Neural crest cell (in vitro differentiated cells): ENCODE data around the gene TMC3. TPM values are rescaled to one million over a fixed set of nuclear protein-coding genes. Genes with fewer than 3 reads are reported as not detected.

ENCODE experiments used
- DNase-seq: peaks from one replicate; pipeline ENCODE4 v3.0.0; 2021; ENCODE audit warnings: low read depth, mixed read lengths, low spot score
- H3K27ac Mint-ChIP-seq: one replicate; pipeline ENCODE4 v1.8.0; 2021; ENCODE audit warnings: mild to moderate bottlenecking, mixed read lengths; ENCODE audit not compliant: unreplicated experiment
- H3K27me3 Mint-ChIP-seq: 2 replicates; pipeline ENCODE4 v1.8.0; 2021; ENCODE audit warnings: low read depth, mild to moderate bottlenecking, mixed read lengths
- H3K36me3 Mint-ChIP-seq: 2 replicates; pipeline ENCODE4 v1.8.0; 2021; ENCODE audit warnings: low read depth, mild to moderate bottlenecking, mixed read lengths
- H3K4me1 Mint-ChIP-seq: 2 replicates; pipeline ENCODE4 v1.8.0; 2021; ENCODE audit warnings: mixed read lengths
- H3K4me3 Mint-ChIP-seq: one replicate; pipeline ENCODE4 v1.8.0; 2021; ENCODE audit warnings: mild to moderate bottlenecking, mixed read lengths
- H3K9me3 Mint-ChIP-seq: 2 replicates; pipeline ENCODE4 v1.8.0; 2021; ENCODE audit warnings: mixed read lengths
- total RNA-seq: library from RNA; stranded (reverse); gene quantifications from 2 replicates; pipeline ENCODE4 v1.2.1, GENCODE V29; 2021
- TF ChIP-seq, protein P1 (sequence below): fragments of 200-600 bp; sonication (generic); conservative IDR thresholded peaks from 2 replicates; pipeline ENCODE4 v1.5.0; 2021; ENCODE audit warnings: antibody characterized with exemption, mild to moderate bottlenecking

The TMC3 gene
- total RNA-seq, 1 donor from 2014 or later: not detected

DNA sequence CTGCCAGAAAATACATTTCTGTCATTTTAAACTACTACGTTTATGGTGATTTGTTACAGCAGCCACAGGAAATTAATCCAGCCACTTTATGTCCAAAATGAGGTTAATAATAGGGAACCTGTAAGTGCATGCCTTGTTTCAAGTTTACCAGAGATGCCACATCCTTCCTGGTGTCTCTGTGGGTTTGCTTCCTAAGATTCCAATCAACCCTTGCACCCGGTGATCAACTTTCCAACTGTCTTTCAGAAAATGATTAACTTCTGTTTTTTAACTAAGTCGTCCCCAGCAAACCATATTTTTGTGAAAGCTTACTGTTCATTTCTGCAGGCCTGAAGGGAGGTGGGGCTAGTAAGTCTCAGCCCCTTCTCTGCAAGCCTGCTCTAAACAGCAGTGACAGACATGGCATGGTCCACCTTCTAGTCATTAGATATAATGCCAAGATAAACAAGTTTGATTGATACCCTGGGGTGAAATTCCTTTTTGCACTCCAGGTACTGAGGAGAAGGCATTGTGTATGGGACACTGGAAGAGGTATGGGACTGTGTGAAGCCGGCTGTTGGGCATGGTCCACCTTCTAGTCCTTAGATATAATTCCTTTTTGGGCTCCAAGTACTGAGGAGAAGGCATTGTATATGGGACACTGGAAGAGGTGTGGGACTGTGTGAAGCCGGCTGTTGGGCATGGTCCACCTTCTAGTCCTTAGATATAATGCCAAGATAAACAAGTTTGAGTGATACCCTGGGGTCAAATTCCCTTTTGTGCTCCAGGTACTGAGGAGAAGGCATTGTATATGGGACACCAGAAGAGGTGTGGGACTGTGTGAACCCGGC, 11.1 kb upstream of the TMC3 start:
- peaks cover 7% of the 10 kb centered on the region for H3K9me3 Mint-ChIP-seq
- no peak overlapping the region for H3K4me3 Mint-ChIP-seq
- no peaks in the 10 kb centered on the region for H3K4me1 Mint-ChIP-seq
- no peaks in the 10 kb centered on the region for H3K36me3 Mint-ChIP-seq
- TF ChIP-seq, protein P1, sequence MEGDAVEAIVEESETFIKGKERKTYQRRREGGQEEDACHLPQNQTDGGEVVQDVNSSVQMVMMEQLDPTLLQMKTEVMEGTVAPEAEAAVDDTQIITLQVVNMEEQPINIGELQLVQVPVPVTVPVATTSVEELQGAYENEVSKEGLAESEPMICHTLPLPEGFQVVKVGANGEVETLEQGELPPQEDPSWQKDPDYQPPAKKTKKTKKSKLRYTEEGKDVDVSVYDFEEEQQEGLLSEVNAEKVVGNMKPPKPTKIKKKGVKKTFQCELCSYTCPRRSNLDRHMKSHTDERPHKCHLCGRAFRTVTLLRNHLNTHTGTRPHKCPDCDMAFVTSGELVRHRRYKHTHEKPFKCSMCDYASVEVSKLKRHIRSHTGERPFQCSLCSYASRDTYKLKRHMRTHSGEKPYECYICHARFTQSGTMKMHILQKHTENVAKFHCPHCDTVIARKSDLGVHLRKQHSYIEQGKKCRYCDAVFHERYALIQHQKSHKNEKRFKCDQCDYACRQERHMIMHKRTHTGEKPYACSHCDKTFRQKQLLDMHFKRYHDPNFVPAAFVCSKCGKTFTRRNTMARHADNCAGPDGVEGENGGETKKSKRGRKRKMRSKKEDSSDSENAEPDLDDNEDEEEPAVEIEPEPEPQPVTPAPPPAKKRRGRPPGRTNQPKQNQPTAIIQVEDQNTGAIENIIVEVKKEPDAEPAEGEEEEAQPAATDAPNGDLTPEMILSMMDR: no peak
- no peak for DNase-seq
- H3K27ac Mint-ChIP-seq: no peak overlapping the region
- peaks cover 4% of the 10 kb centered on the region for H3K27me3 Mint-ChIP-seq

DNA sequence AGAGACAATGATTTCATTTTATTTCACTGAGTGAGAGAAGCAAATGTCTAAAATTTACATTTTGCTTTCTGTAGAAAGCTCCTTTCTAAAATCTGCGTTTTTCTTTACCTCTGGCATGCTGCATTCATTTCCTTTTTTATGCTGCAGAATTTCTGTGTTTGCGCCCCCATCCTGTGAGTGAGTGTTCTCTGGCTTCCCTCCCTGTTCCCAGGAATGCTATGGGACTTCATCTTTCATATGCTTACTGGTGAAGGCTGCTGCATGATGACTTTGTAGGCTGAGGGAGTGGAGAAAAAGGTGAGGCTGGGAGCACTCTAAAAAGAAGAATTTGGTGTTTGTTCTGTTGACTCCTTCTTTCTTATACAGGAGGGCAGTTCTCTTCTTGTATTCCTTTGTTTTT, 7.7 kb upstream of the TMC3 start:
- Mint-ChIP-seq H3K27ac (no peak overlapping the region), H3K36me3 (no peaks in the 10 kb centered on the region), H3K27me3 (peaks cover 7% of the 10 kb centered on the region), H3K4me1 (no peaks in the 10 kb centered on the region), H3K4me3 (no peak overlapping the region), H3K9me3 (peaks cover 7% of the 10 kb centered on the region)
- no peak for DNase-seq
- TF ChIP-seq, protein P1: no peak

DNA sequence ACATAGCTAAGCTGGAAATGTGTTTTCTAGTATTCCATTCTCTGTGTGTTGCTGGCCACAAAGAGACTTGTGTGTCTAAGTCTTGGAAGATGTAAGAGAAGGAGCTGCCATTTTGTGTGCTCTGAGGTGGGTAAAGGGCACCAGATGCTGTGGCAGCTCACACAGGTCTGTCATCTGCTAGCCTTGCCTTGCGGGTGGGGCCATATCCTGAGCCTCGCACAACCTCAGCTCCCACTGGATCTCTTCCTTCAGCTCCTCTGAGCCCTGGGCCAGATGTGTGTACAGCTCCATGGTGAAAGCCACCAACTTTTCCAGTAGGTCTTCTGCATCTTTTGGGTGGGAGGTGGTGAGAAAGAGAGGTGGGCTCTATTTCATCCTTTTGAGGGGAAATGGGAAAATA, 6.7 kb upstream of the TMC3 start:
- peaks cover 7% of the 10 kb centered on the region for H3K9me3 Mint-ChIP-seq
- TF ChIP-seq, protein P1: no peak
- H3K27ac Mint-ChIP-seq: no peak overlapping the region
- H3K27me3 Mint-ChIP-seq: peaks cover 7% of the 10 kb centered on the region
- H3K36me3 Mint-ChIP-seq: no peaks in the 10 kb centered on the region
- no peaks in the 10 kb centered on the region for H3K4me1 Mint-ChIP-seq
- DNase-seq: no peak
- no peak overlapping the region for H3K4me3 Mint-ChIP-seq

DNA sequence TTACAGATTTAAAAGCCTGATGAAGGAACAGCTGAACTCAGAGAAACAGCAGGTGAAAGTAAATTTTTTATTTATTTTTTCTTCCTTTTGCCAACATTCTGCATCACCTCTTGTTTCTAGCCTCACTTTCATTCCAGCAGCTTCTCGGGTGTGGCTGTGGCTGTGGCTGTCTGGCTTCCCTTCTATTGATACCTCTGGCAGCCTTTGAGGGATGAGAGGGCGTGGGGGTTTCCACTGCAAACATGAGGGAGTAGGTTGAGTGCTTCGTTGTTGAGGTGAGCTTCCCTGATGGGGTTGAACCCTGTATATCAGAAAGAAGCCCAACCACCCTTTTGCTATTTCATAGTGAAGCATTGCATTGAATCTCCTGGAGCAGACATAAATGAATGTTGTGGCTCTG, 6.2 kb upstream of the TMC3 start:
- TF ChIP-seq, protein P1: no peak
- Mint-ChIP-seq H3K9me3 (peaks cover 7% of the 10 kb centered on the region), H3K27ac (no peak overlapping the region), H3K4me1 (no peaks in the 10 kb centered on the region), H3K36me3 (no peaks in the 10 kb centered on the region), H3K27me3 (peaks cover 7% of the 10 kb centered on the region), H3K4me3 (no peak overlapping the region)
- DNase-seq: no peak

DNA sequence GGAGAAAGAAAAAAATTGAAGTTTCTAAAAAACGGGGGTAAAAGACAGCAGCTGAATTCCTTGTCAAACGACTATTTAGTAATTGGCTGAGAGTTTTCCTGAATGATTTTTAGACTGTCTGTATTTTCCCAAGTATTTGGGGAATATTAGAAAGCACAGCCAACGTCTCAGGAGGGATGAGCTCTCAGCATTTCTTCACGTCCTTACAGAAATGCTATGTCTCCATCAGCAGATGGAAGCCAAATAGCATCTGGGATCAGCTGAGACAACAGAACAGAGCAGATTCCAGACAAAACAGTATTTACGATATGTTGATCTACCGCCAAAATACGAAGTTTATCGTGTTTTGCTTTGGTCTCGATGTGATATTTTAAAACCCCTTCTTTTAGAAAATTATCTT, 5.3 kb upstream of the TMC3 start:
- Mint-ChIP-seq H3K4me1 (no peaks in the 10 kb centered on the region), H3K27ac (no peak overlapping the region), H3K4me3 (no peak overlapping the region), H3K9me3 (peaks cover under 1% of the 10 kb centered on the region), H3K36me3 (no peaks in the 10 kb centered on the region), H3K27me3 (peaks cover 7% of the 10 kb centered on the region)
- DNase-seq: no peak
- TF ChIP-seq, protein P1: no peak
